ENCODE results near the gene HOXD11.

HOXD11 gene

GRCh38 chr2:176133389-176133788 lies 26.3 kb downstream of the HOXD11 start:
- Histone ChIP-seq H3K27ac (ENCODE audit: low read depth, low read length) (no peak overlapping the region), H3K9me3 (ENCODE audit: insufficient read depth, low read depth, low read length) (no peaks in the 10 kb centered on the region), H3K4me1 (ENCODE audit: insufficient read depth, low read length) (peaks cover 10% of the 10 kb centered on the region; the same call in 1 of the 2 replicates), H3K4me3 (ENCODE audit: low read length) (no peak overlapping the region), H3K36me3 (ENCODE audit: insufficient read depth, low read length) (no peaks in the 10 kb centered on the region), H3K9ac (ENCODE audit: low read depth, low read length) (no peak overlapping the region), H3K27me3 (ENCODE audit: insufficient read depth, low read length) (peaks cover 100% of the 10 kb centered on the region)

GRCh38 chr2:176134035-176134434 lies 27.0 kb downstream of the HOXD11 start:
- peaks cover 100% of the 10 kb centered on the region for H3K27me3 ChIP-seq (ENCODE audit: insufficient read depth, low read length)

GRCh38 chr2:176135035-176135440 lies 28.0 kb downstream of the HOXD11 start:
- Histone ChIP-seq H3K36me3 (ENCODE audit: insufficient read depth, low read length) (no peaks in the 10 kb centered on the region), H3K4me1 (ENCODE audit: insufficient read depth, low read length) (peaks cover 3% of the 10 kb centered on the region; the same call in 1 of the 2 replicates), H3K4me3 (ENCODE audit: low read length) (no peak overlapping the region), H3K27ac (ENCODE audit: low read depth, low read length) (no peak overlapping the region), H3K9me3 (ENCODE audit: insufficient read depth, low read depth, low read length) (no peaks in the 10 kb centered on the region), H3K27me3 (ENCODE audit: insufficient read depth, low read length) (peaks cover 100% of the 10 kb centered on the region), H3K9ac (ENCODE audit: low read depth, low read length) (no peak overlapping the region)

More at GRCh38 chr2:176134035-176134434, 27.0 kb downstream of the HOXD11 start:
- H3K9ac ChIP-seq (ENCODE audit: low read depth, low read length) = no peak overlapping the region
- peaks cover 6% of the 10 kb centered on the region; the same call in 1 of the 2 replicates for H3K4me1 ChIP-seq (ENCODE audit: insufficient read depth, low read length)
- no peaks in the 10 kb centered on the region for H3K9me3 ChIP-seq (ENCODE audit: insufficient read depth, low read depth, low read length)
- H3K36me3 ChIP-seq (ENCODE audit: insufficient read depth, low read length) = no peaks in the 10 kb centered on the region
- no peak overlapping the region for H3K4me3 ChIP-seq (ENCODE audit: low read length)
- WGBS = 9% methylated on average over 4 of the region's 4 CpGs
- H3K27ac ChIP-seq (ENCODE audit: low read depth, low read length) = no peak overlapping the region

GRCh38 chr2:176136374-176137251 lies 29.5 kb downstream of the HOXD11 start:
- peaks cover 3% of the 10 kb centered on the region; the same call in 1 of the 2 replicates for H3K4me1 ChIP-seq (ENCODE audit: insufficient read depth, low read length)
- H3K4me3 ChIP-seq (ENCODE audit: low read length) = peak overlapping the region; percentile 47
- no peaks in the 10 kb centered on the region for H3K9me3 ChIP-seq (ENCODE audit: insufficient read depth, low read depth, low read length)
- WGBS = 2% methylated on average over 71 of the region's 71 CpGs
- peaks cover 100% of the 10 kb centered on the region for H3K27me3 ChIP-seq (ENCODE audit: insufficient read depth, low read length)
- no peak overlapping the region for H3K9ac ChIP-seq (ENCODE audit: low read depth, low read length)
- no peaks in the 10 kb centered on the region for H3K36me3 ChIP-seq (ENCODE audit: insufficient read depth, low read length)
- H3K27ac ChIP-seq (ENCODE audit: low read depth, low read length) = no peak overlapping the region

- H3K4me3 ChIP-seq (ENCODE audit: low read length) = no peak overlapping the region
- H3K4me1 ChIP-seq (ENCODE audit: insufficient read depth, low read length) = peaks cover 3% of the 10 kb centered on the region; the same call in 1 of the 2 replicates
- H3K36me3 ChIP-seq (ENCODE audit: insufficient read depth, low read length) = no peaks in the 10 kb centered on the region
- no peaks in the 10 kb centered on the region for H3K9me3 ChIP-seq (ENCODE audit: insufficient read depth, low read depth, low read length)
- 14% methylated on average over 2 of the region's 2 CpGs for WGBS
- peaks cover 100% of the 10 kb centered on the region for H3K27me3 ChIP-seq (ENCODE audit: insufficient read depth, low read length)
- no peak overlapping the region for H3K27ac ChIP-seq (ENCODE audit: low read depth, low read length)
- no peak overlapping the region for H3K9ac ChIP-seq (ENCODE audit: low read depth, low read length)
Measured at GRCh38 chr2:176137252-176137580, 30.1 kb downstream of the HOXD11 start.

GRCh38 chr2:176137906-176138305 lies 30.8 kb downstream of the HOXD11 start:
- whole genome bisulfite sequencing = 72% methylated on average over 8 of the region's 8 CpGs
- no peak overlapping the region for H3K4me3 ChIP-seq (ENCODE audit: low read length)
- no peak overlapping the region for H3K9ac ChIP-seq (ENCODE audit: low read depth, low read length)

GRCh38 chr2:176138526-176138922 lies 31.4 kb downstream of the HOXD11 start:
- peaks cover 100% of the 10 kb centered on the region for H3K27me3 ChIP-seq (ENCODE audit: insufficient read depth, low read length)
- WGBS = 64% methylated on average over 14 of the region's 14 CpGs
- H3K36me3 ChIP-seq (ENCODE audit: insufficient read depth, low read length) = no peaks in the 10 kb centered on the region
- H3K9ac ChIP-seq (ENCODE audit: low read depth, low read length) = no peak overlapping the region
- no peak overlapping the region for H3K27ac ChIP-seq (ENCODE audit: low read depth, low read length)
- no peaks in the 10 kb centered on the region; the same call in 1 of the 2 replicates for H3K4me1 ChIP-seq (ENCODE audit: insufficient read depth, low read length)
- H3K4me3 ChIP-seq (ENCODE audit: low read length) = no peak overlapping the region
- H3K9me3 ChIP-seq (ENCODE audit: insufficient read depth, low read depth, low read length) = no peaks in the 10 kb centered on the region

More at GRCh38 chr2:176137906-176138305, 30.8 kb downstream of the HOXD11 start:
- Histone ChIP-seq H3K27ac (ENCODE audit: low read depth, low read length) (no peak overlapping the region), H3K9me3 (ENCODE audit: insufficient read depth, low read depth, low read length) (no peaks in the 10 kb centered on the region), H3K4me1 (ENCODE audit: insufficient read depth, low read length) (no peaks in the 10 kb centered on the region; the same call in 1 of the 2 replicates), H3K27me3 (ENCODE audit: insufficient read depth, low read length) (peaks cover 100% of the 10 kb centered on the region), H3K36me3 (ENCODE audit: insufficient read depth, low read length) (no peaks in the 10 kb centered on the region)

- H3K27ac ChIP-seq (ENCODE audit: low read depth, low read length) = no peak overlapping the region
- H3K4me1 ChIP-seq (ENCODE audit: insufficient read depth, low read length) = no peaks in the 10 kb centered on the region; the same call in 1 of the 2 replicates
- WGBS = 74% methylated on average over 28 of the region's 28 CpGs
- H3K27me3 ChIP-seq (ENCODE audit: insufficient read depth, low read length) = peaks cover 100% of the 10 kb centered on the region
- H3K4me3 ChIP-seq (ENCODE audit: low read length) = no peak overlapping the region
- H3K9ac ChIP-seq (ENCODE audit: low read depth, low read length) = no peak overlapping the region
- H3K9me3 ChIP-seq (ENCODE audit: insufficient read depth, low read depth, low read length) = no peaks in the 10 kb centered on the region
- no peaks in the 10 kb centered on the region for H3K36me3 ChIP-seq (ENCODE audit: insufficient read depth, low read length)
Measured at GRCh38 chr2:176138923-176139660, 32.0 kb downstream of the HOXD11 start.

GRCh38 chr2:176139661-176140512 lies 32.8 kb downstream of the HOXD11 start:
- Histone ChIP-seq H3K36me3 (ENCODE audit: insufficient read depth, low read length) (no peaks in the 10 kb centered on the region), H3K27me3 (ENCODE audit: insufficient read depth, low read length) (peaks cover 100% of the 10 kb centered on the region), H3K9ac (ENCODE audit: low read depth, low read length) (no peak overlapping the region), H3K4me1 (ENCODE audit: insufficient read depth, low read length) (no peaks in the 10 kb centered on the region; the same call in 1 of the 2 replicates), H3K27ac (ENCODE audit: low read depth, low read length) (no peak overlapping the region), H3K9me3 (ENCODE audit: insufficient read depth, low read depth, low read length) (no peaks in the 10 kb centered on the region), H3K4me3 (ENCODE audit: low read length) (peak overlapping the region; percentile 63; the same call in 1 of the 2 replicates)
- 65% methylated on average over 35 of the region's 41 CpGs for WGBS

GRCh38 chr2:176140513-176141317 lies 33.6 kb downstream of the HOXD11 start:
- H3K27me3 ChIP-seq (ENCODE audit: insufficient read depth, low read length) = peaks cover 100% of the 10 kb centered on the region

More at GRCh38 chr2:176140513-176141317, 33.6 kb downstream of the HOXD11 start:
- no peaks in the 10 kb centered on the region for H3K36me3 ChIP-seq (ENCODE audit: insufficient read depth, low read length)
- peak overlapping the region; percentile 46; the same call in 1 of the 2 replicates for H3K9ac ChIP-seq (ENCODE audit: low read depth, low read length)
- no peaks in the 10 kb centered on the region for H3K9me3 ChIP-seq (ENCODE audit: insufficient read depth, low read depth, low read length)
- H3K27ac ChIP-seq (ENCODE audit: low read depth, low read length) = no peak overlapping the region
- H3K4me3 ChIP-seq (ENCODE audit: low read length) = peak overlapping the region; percentile 63
- no peaks in the 10 kb centered on the region; the same call in 1 of the 2 replicates for H3K4me1 ChIP-seq (ENCODE audit: insufficient read depth, low read length)
- WGBS = 6% methylated on average over 48 of the region's 48 CpGs
